Thyroid gland (tissue), 4 donors: ENCODE results near the gene LDLRAD3.

Experiments
- POLR2A ChIP-seq, 2 donors: fragments of 450-650 bp; IDR thresholded peaks; one replicate each; pipeline ENCODE4 v1.6.1; 2017; ENCODE audit warnings: antibody characterized with exemption in 2 of 2, mild to moderate bottlenecking in 2 of 2, moderate library complexity in 1 of 2
- TF ChIP-seq, protein P1 (sequence below), 6 experiments: fragments of 200-600 bp in 3 of 6; fragments of 450-650 bp in 3 of 6; sonication (generic) in 3 of 6; IDR thresholded peaks; one replicate each; pipeline ENCODE4 v1.5.1; 2016 to 2019; ENCODE audit warnings: antibody characterized with exemption in 6 of 6, mild to moderate bottlenecking in 2 of 6, inconsistent platforms in 1 of 6, moderate library complexity in 1 of 6

DNA sequence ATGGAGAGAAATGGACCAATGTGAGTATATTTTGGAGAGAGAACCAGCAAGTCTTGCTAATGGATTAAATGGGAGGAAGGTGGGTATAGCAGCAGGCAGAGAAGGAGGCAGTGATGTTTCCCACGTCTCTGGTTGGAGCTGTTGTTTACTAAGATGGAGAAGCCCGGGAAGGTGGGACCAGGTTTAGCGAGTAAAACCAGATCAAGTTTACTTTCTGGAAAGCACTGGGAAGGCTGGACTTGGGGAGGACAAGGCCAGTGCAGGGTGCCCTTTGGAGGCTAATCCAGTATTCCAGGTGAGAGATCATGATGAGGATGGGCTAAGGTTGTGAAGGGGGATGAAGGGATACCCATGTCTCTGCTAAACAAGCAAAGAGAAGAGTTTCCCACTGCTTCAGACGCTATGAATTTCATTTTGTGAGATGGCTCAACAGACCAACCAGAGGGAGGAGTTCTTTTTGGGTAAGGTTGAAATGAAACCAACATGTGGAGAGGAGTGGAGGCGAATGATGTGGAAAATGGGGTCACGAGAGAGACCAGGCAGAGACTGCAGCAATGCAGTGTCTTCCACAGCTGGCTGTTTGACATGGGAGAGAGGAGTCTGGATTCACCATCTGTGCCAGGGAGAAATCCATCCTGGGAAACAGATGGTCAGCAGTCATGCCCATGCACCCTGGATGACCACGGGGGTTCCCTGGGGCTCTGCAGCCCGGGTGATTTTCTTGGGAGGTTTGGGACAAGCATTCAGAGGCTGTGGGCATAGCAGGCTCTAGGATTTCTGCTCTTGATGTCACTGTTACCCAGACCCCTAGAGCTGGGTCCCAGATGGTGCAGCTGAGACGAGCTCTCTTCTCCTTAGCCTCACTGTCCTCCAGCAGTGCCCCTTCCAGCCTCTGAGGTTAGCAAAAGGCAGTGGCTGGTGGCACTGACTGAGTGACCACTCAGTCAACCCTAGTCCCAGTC, 320.4 kb downstream of the LDLRAD3 start:
- TF ChIP-seq, protein P1, sequence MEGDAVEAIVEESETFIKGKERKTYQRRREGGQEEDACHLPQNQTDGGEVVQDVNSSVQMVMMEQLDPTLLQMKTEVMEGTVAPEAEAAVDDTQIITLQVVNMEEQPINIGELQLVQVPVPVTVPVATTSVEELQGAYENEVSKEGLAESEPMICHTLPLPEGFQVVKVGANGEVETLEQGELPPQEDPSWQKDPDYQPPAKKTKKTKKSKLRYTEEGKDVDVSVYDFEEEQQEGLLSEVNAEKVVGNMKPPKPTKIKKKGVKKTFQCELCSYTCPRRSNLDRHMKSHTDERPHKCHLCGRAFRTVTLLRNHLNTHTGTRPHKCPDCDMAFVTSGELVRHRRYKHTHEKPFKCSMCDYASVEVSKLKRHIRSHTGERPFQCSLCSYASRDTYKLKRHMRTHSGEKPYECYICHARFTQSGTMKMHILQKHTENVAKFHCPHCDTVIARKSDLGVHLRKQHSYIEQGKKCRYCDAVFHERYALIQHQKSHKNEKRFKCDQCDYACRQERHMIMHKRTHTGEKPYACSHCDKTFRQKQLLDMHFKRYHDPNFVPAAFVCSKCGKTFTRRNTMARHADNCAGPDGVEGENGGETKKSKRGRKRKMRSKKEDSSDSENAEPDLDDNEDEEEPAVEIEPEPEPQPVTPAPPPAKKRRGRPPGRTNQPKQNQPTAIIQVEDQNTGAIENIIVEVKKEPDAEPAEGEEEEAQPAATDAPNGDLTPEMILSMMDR (IDR thresholded peaks at IDR 0.05): no peak
- no peak for TF ChIP-seq POLR2A (IDR thresholded peaks at IDR 0.05)
